HEK293 (cell line): ENCODE results near the gene DUSP15.

Source experiments
- ATF2 ChIP-seq: fragments of 450-650 bp; formaldehyde crosslinking; IDR thresholded peaks from 2 replicates; pipeline ENCODE4 v1.5.1; 2016; ENCODE audit warnings: missing biosample characterization, missing genetic modification characterization, low read depth
- ELK4 ChIP-seq: IDR thresholded peaks from 2 replicates; pipeline ENCODE4 v1.6.1; 2011; ENCODE audit warnings: mild to moderate bottlenecking, low read depth, low read length, borderline replicate concordance
- KLF10 ChIP-seq: fragments of 450-650 bp; IDR thresholded peaks from 2 replicates; pipeline ENCODE4 v1.5.1; 2018; ENCODE audit warnings: missing biosample characterization, mild to moderate bottlenecking, missing genetic modification characterization
- PRDM6 ChIP-seq: fragments of 450-650 bp; formaldehyde crosslinking; IDR thresholded peaks from 2 replicates; pipeline ENCODE4 v1.5.1; 2017; ENCODE audit warnings: missing biosample characterization, missing genetic modification characterization
- SETDB1 ChIP-seq: IDR thresholded peaks from one replicate; pipeline ENCODE4 v1.6.1; 2017; ENCODE audit warnings: mild to moderate bottlenecking, low read length, moderate library complexity, mixed read lengths; ENCODE audit not compliant: insufficient read length
- ZBTB10 ChIP-seq: fragments of 450-650 bp; formaldehyde crosslinking; IDR thresholded peaks from 2 replicates; pipeline ENCODE4 v1.5.1; 2016; ENCODE audit warnings: missing biosample characterization, missing genetic modification characterization
- ZBTB26 ChIP-seq: fragments of 450-650 bp; formaldehyde crosslinking; optimal IDR thresholded peaks from 2 replicates; pipeline ENCODE3; 2016; ENCODE audit warnings: missing biosample characterization, mild to moderate bottlenecking, missing genetic modification characterization
- ZNF10 ChIP-seq: fragments of 450-650 bp; formaldehyde crosslinking; IDR thresholded peaks from 2 replicates; pipeline ENCODE4 v1.5.1; 2017; ENCODE audit warnings: missing biosample characterization, missing genetic modification characterization
- ZNF148 ChIP-seq: fragments of 450-650 bp; formaldehyde crosslinking; IDR thresholded peaks from 2 replicates; pipeline ENCODE4 v1.5.0; 2017; ENCODE audit warnings: missing biosample characterization, missing genetic modification characterization, borderline replicate concordance
- ZNF324 ChIP-seq: fragments of 450-650 bp; formaldehyde crosslinking; IDR thresholded peaks from 2 replicates; pipeline ENCODE4 v1.5.1; 2016; ENCODE audit warnings: missing biosample characterization, missing genetic modification characterization
- ZNF335 ChIP-seq: fragments of 450-650 bp; formaldehyde crosslinking; conservative IDR thresholded peaks from 2 replicates; pipeline ENCODE4 v1.5.1; 2016; ENCODE audit warnings: missing biosample characterization, missing genetic modification characterization
- ZNF37A ChIP-seq: fragments of 450-650 bp; IDR thresholded peaks from 2 replicates; pipeline ENCODE4 v1.5.1; 2018; ENCODE audit warnings: missing biosample characterization, missing genetic modification characterization
- ZNF416 ChIP-seq: fragments of 450-650 bp; formaldehyde crosslinking; IDR thresholded peaks from 2 replicates; pipeline ENCODE4 v1.5.1; 2016; ENCODE audit warnings: missing biosample characterization, missing genetic modification characterization
- ZNF48 ChIP-seq: fragments of 450-650 bp; formaldehyde crosslinking; IDR thresholded peaks from 2 replicates; pipeline ENCODE4 v1.5.1; 2016; ENCODE audit warnings: missing biosample characterization, missing genetic modification characterization
- ZNF514 ChIP-seq: fragments of 450-650 bp; formaldehyde crosslinking; IDR thresholded peaks from 2 replicates; pipeline ENCODE4 v1.5.1; 2016; ENCODE audit warnings: missing biosample characterization, missing genetic modification characterization
- ZNF530 ChIP-seq: fragments of 450-650 bp; formaldehyde crosslinking; IDR thresholded peaks from 2 replicates; pipeline ENCODE4 v1.5.1; 2016; ENCODE audit warnings: low read depth, missing biosample characterization, missing genetic modification characterization
- ZNF560 ChIP-seq: fragments of 450-650 bp; formaldehyde crosslinking; IDR thresholded peaks from 2 replicates; pipeline ENCODE4 v1.5.1; 2017; ENCODE audit warnings: missing biosample characterization, missing genetic modification characterization, borderline replicate concordance
- ZNF623 ChIP-seq: fragments of 450-650 bp; formaldehyde crosslinking; IDR thresholded peaks from 2 replicates; pipeline ENCODE4 v1.5.1; 2016; ENCODE audit warnings: missing biosample characterization, missing genetic modification characterization
- ZNF645 ChIP-seq: fragments of 450-650 bp; formaldehyde crosslinking; IDR thresholded peaks from 2 replicates; pipeline ENCODE4; 2016; ENCODE audit warnings: missing biosample characterization, missing genetic modification characterization
- ZNF658 ChIP-seq: fragments of 450-650 bp; formaldehyde crosslinking; IDR thresholded peaks from 2 replicates; pipeline ENCODE4; 2016; ENCODE audit warnings: missing biosample characterization, missing genetic modification characterization
- ZNF692 ChIP-seq: fragments of 450-650 bp; formaldehyde crosslinking; IDR thresholded peaks from 2 replicates; pipeline ENCODE4 v1.5.1; 2016; ENCODE audit warnings: missing biosample characterization, missing genetic modification characterization
- ZNF707 ChIP-seq: fragments of 450-650 bp; formaldehyde crosslinking; IDR thresholded peaks from 2 replicates; pipeline ENCODE4 v1.5.1; 2016; ENCODE audit warnings: missing biosample characterization, missing genetic modification characterization
- ZSCAN4 ChIP-seq: fragments of 450-650 bp; formaldehyde crosslinking; IDR thresholded peaks from 2 replicates; pipeline ENCODE4 v1.5.1; 2017; ENCODE audit warnings: missing biosample characterization, missing genetic modification characterization
- ZXDB ChIP-seq: fragments of 450-650 bp; formaldehyde crosslinking; IDR thresholded peaks from 2 replicates; pipeline ENCODE4 v1.5.1; 2016; ENCODE audit warnings: missing biosample characterization, missing genetic modification characterization

The DUSP15 gene

GRCh38 chr20:31869942-31870725 is at the start of gene DUSP15, which contains the start of gene TTLL9 (continued):
- TF ChIP-seq ZNF324 (tag by site-specific recombination), result no peak
- TF ChIP-seq ATF2, result no peak
- no peak for TF ChIP-seq ZNF560 (tag by site-specific recombination)
- TF ChIP-seq ZNF530 (tag by site-specific recombination), result no peak
- TF ChIP-seq ZNF623 (tag by site-specific recombination), result no peak
- no peak for TF ChIP-seq ZNF148 (tag by site-specific recombination)
- TF ChIP-seq KLF10 (tag by site-specific recombination), result no peak
- no peak for TF ChIP-seq ZXDB (tag by site-specific recombination)
- no peak for TF ChIP-seq ZNF514 (tag by site-specific recombination)
- TF ChIP-seq ZNF645, result no peak
- peak; percentile 25 for TF ChIP-seq ZBTB26 (tag by site-specific recombination)
- peak; percentile 1; the same call in 1 of the 2 replicates for TF ChIP-seq ZNF335 (tag by site-specific recombination)
- TF ChIP-seq ZNF48 (tag by site-specific recombination), result no peak
- TF ChIP-seq ZSCAN4 (tag by site-specific recombination), result no peak
- no peak for TF ChIP-seq ZNF10 (tag by site-specific recombination)
- TF ChIP-seq ZNF658, result no peak
- TF ChIP-seq ZBTB10 (tag by site-specific recombination), result no peak
- TF ChIP-seq ELK4, result no peak
- no peak for TF ChIP-seq ZNF416 (tag by site-specific recombination)
- no peak for TF ChIP-seq ZNF37A (tag by site-specific recombination)
- TF ChIP-seq PRDM6 (tag by site-specific recombination), result no peak
- TF ChIP-seq SETDB1, result no peak
- TF ChIP-seq ZNF692, result peak; percentile 80; the same call in 1 of the 2 replicates
- no peak for TF ChIP-seq ZNF707 (tag by site-specific recombination)
